GM12878 (cell line): ENCODE measurements around the gene MDN1. TPM values are rescaled to one million over a fixed set of nuclear protein-coding genes. Genes with fewer than 3 reads are reported as not detected.

ENCODE experiments used
- ATAC-seq: fragments of 200-7000 bp; cut with Tn5 transposase; 3 replicates; pipeline ENCODE4 v1.9.1; 2020; ENCODE audit warnings: mild to moderate bottlenecking, moderate library complexity
- BruUV-seq: library from RNA; stranded (reverse); fragments of 400-500 nt; replicated peaks from 2 replicates; lab custom pipeline; 2021; lab: Mats Ljungman, UMichigan
- CTCF ChIA-PET: fragments of 300-600 bp; sonication (Branson Sonifier 250); formaldehyde crosslinking; extraction: SDS; loops from one replicate; lab custom pipeline; 2021; ENCODE audit warnings: inconsistent platforms; lab: Yijun Ruan, JAX
- POLR2A ChIA-PET: fragments of 350-600 bp; formaldehyde crosslinking; extraction: SDS; loops from one replicate; lab custom pipeline; 2021; ENCODE audit warnings: inconsistent platforms; lab: Charles Lee
- RAD21 ChIA-PET: fragments of 300-600 bp; sonication (Branson Sonifier 250); formaldehyde crosslinking; loops from one replicate; lab custom pipeline; 2023; ENCODE audit warnings: antibody characterized with exemption; ENCODE audit not compliant: unreplicated experiment; lab: Charles Lee
- SMC1A ChIA-PET: fragments of 300-600 bp; sonication (Branson Sonifier 250); formaldehyde crosslinking; loops from one replicate; lab custom pipeline; 2023; ENCODE audit not compliant: unreplicated experiment, uncharacterized antibody; lab: Charles Lee
- DNase-seq: peaks from one replicate; pipeline ENCODE4 v3.0.0-alpha.2; 2011; ENCODE audit warnings: low read depth, low spot score
- FAIRE-seq: peaks from 3 replicates; lab custom pipeline; 2011; peaks lifted over from hg19 to GRCh38; lab: Jason Lieb, UNC
- H2AFZ ChIP-seq: 2 replicates; pipeline ENCODE4 v1.6.0; 2011; ENCODE audit warnings: low read depth, low read length, control low read depth; ENCODE audit not compliant: control insufficient read depth
- H3K27ac ChIP-seq: 2 replicates; pipeline ENCODE4 v1.5.1; 2011; ENCODE audit warnings: control low read depth; ENCODE audit not compliant: control insufficient read depth, insufficient read depth
- H3K27me3 ChIP-seq, 2 experiments: replicated peaks in 1 of 2; 2 replicates each; pipeline versions ENCODE4 v1.6.0 to v1.6.1; 2011; ENCODE audit warnings: low read length in 1 of 2; ENCODE audit not compliant: control insufficient read depth in 2 of 2, insufficient read depth in 2 of 2
- H3K36me3 ChIP-seq, 2 experiments: 2 replicates each; pipeline ENCODE4 v1.5.1; 2011; ENCODE audit warnings: low read length in 1 of 2; ENCODE audit not compliant: control insufficient read depth in 2 of 2, insufficient read depth in 2 of 2
- H3K4me1 ChIP-seq: 2 replicates; pipeline ENCODE4 v1.6.1; 2011; ENCODE audit warnings: mild to moderate bottlenecking, low read length, moderate library complexity, mixed read lengths; ENCODE audit not compliant: control insufficient read depth, insufficient read depth
- H3K4me2 ChIP-seq: 2 replicates; pipeline ENCODE4 v1.6.0; 2011; ENCODE audit warnings: control low read depth; ENCODE audit not compliant: control insufficient read depth, insufficient read depth
- H3K4me3 ChIP-seq: fragments of 200-600 bp; sonication (generic); 2 replicates; pipeline ENCODE4 v1.5.1; 2016
- H3K79me2 ChIP-seq: 2 replicates; pipeline ENCODE4 v1.6.0; 2011; ENCODE audit warnings: low read length; ENCODE audit not compliant: control insufficient read depth, insufficient read depth
- H3K9ac ChIP-seq: 2 replicates; pipeline ENCODE4 v1.8.0; 2011; ENCODE audit warnings: low read length, control low read depth, mixed read lengths; ENCODE audit not compliant: control insufficient read depth, insufficient read depth
- H3K9me3 ChIP-seq: replicated peaks from 3 replicates; pipeline ENCODE4 v1.5.1; 2011; ENCODE audit warnings: mild to moderate bottlenecking, low read length; ENCODE audit not compliant: control insufficient read depth, insufficient read depth
- H4K20me1 ChIP-seq: 2 replicates; pipeline ENCODE4 v1.6.0; 2011; ENCODE audit not compliant: control insufficient read depth, insufficient read depth
- BCLAF1 ChIP-seq: fragments of 450-650 bp; IDR thresholded peaks from 2 replicates; pipeline ENCODE4 v1.6.1; 2017; ENCODE audit warnings: antibody characterized with exemption, mild to moderate bottlenecking, moderate library complexity
- CBX5 ChIP-seq: sonication (generic); IDR thresholded peaks from 2 replicates; pipeline ENCODE4 v1.6.1; 2016; ENCODE audit warnings: low read depth, moderate library complexity, mild to moderate bottlenecking, inconsistent platforms
- CHD2 ChIP-seq: IDR thresholded peaks from 2 replicates; pipeline ENCODE4 v1.6.1; 2011; ENCODE audit warnings: low read depth, low read length, improper control_type of control experiment, borderline replicate concordance
- IKZF1 ChIP-seq: fragments of 450-650 bp; conservative IDR thresholded peaks from 2 replicates; pipeline ENCODE4 v1.6.1; 2017; ENCODE audit warnings: antibody characterized with exemption, mild to moderate bottlenecking
- IRF3 ChIP-seq: fragments of 450-650 bp; IDR thresholded peaks from 2 replicates; pipeline ENCODE4 v1.6.1; 2014; ENCODE audit warnings: mild to moderate bottlenecking
- IRF4 ChIP-seq: IDR thresholded peaks from 2 replicates; pipeline ENCODE4 v1.6.1; 2011; ENCODE audit warnings: low read depth, low read length
- LARP7 ChIP-seq: fragments of 450-650 bp; IDR thresholded peaks from 2 replicates; pipeline ENCODE4 v1.6.1; 2017; ENCODE audit warnings: mild to moderate bottlenecking
- MXI1 ChIP-seq: fragments of 150-350 bp; IDR thresholded peaks from 2 replicates; pipeline ENCODE4 v1.6.1; 2011; ENCODE audit warnings: low read depth, mild to moderate bottlenecking, inconsistent platforms, low read length, improper control_type of control experiment
- SIN3A ChIP-seq: IDR thresholded peaks from 2 replicates; pipeline ENCODE4 v1.6.1; 2012; ENCODE audit warnings: low read depth, low read length, improper control_type of control experiment
- SUPT20H ChIP-seq: IDR thresholded peaks from 2 replicates; pipeline ENCODE4 v1.6.1; 2011; ENCODE audit warnings: low read depth, mild to moderate bottlenecking, low read length, moderate library complexity, borderline replicate concordance; ENCODE audit not compliant: control insufficient read depth
- ZSCAN29 ChIP-seq: fragments of 450-650 bp; IDR thresholded peaks from 2 replicates; pipeline ENCODE4 v1.6.1; 2017; ENCODE audit warnings: mild to moderate bottlenecking, moderate library complexity
- ZZZ3 ChIP-seq: IDR thresholded peaks from 2 replicates; pipeline ENCODE4 v1.6.1; 2011; ENCODE audit warnings: low read depth; ENCODE audit not compliant: control insufficient read depth, insufficient read length
- WGBS: methylation state at CpG from one replicate; pipeline ENCODE4 v1.1.6; 2016; ENCODE audit warnings: low lambda C conversion rate; ENCODE audit not compliant: insufficient replicate concordance, insufficient coverage; ENCODE audit errors: missing lambda C conversion rate; 5-methylcytosine and 5-hydroxymethylcytosine counted together
- in situ Hi-C: fragments of 300-500 bp; cut with MboI; formaldehyde crosslinking; loops from 9 replicates; pipeline ENCODE4 v1.14.3; 2018; ENCODE audit warnings: mixed read lengths
- intact Hi-C: fragments of 100-400 bp; cut with micrococcal nuclease; formaldehyde crosslinking; loops from one replicate; pipeline ENCODE4 v1.14.2; 2022; ENCODE audit not compliant: unreplicated experiment
- polyA plus RNA-seq, 11 experiments: library from polyadenylated mRNA; depleted of rRNA in 4 of 11; unstranded in 6 of 11; stranded (reverse) in 5 of 11; fragments of >200 nt; fragmentation: Nextera tagmentation in 4 of 11; fragmentation: Illumina TruSeq in 1 of 11; extraction: Ambion mirVana in 4 of 11; extraction: Trizol in 1 of 11; gene quantifications; 1 replicate in 1 of 11; 2 replicates in 10 of 11; pipeline versions ENCODE4 v1.2.1 to v1.2.3, GENCODE V29; 2011 to 2016; ENCODE audit warnings: inconsistent platforms in 2 of 11, missing spikeins in 2 of 11, low read depth in 1 of 11
- total RNA-seq, 4 experiments: library from RNA; depleted of rRNA in 3 of 4; stranded (reverse); fragments of >200 nt in 3 of 4; fragmentation: Illumina TruSeq in 1 of 4; extraction: Trizol in 1 of 4; gene quantifications; 2 replicates each; pipeline versions ENCODE4 v1.2.1 to v1.2.3, GENCODE V29; 2013 to 2021

MDN1 gene
- total and polyA plus RNA-seq, 10 of the 15 experiments (the other 5 are each of a cell fraction or from before 2014, with no cell fraction given), result 14.3 to 50.1 (median 22.1) TPM

- TF ChIP-seq MXI1, result no peak
- no peak for TF ChIP-seq CHD2
- no peak for TF ChIP-seq ZSCAN29
- no peak for TF ChIP-seq IRF3
- TF ChIP-seq SIN3A, result no peak
- TF ChIP-seq SUPT20H, result no peak
- no peak for TF ChIP-seq BCLAF1
- TF ChIP-seq LARP7, result no peak
- TF ChIP-seq ZZZ3, result no peak
- TF ChIP-seq IRF4, result no peak
- no peak for TF ChIP-seq CBX5
- TF ChIP-seq IKZF1, result no peak
- TF ChIP-seq, all 136 proteins: peak for 0
- RAD21 ChIA-PET, result no interaction called here
- Histone ChIP-seq H3K9ac (no peak overlapping the region), H3K4me2 (no peak overlapping the region), H2AFZ (no peak overlapping the region), H3K4me3 (no peak overlapping the region), H3K36me3 (peaks cover 25 to 43% of the 10 kb centered on the region in 2 experiments), H3K79me2 (no peaks in the 10 kb centered on the region), H3K27me3 (no peaks in the 10 kb centered on the region), H3K27ac (no peak overlapping the region), H3K9me3 (no peaks in the 10 kb centered on the region), H4K20me1 (no peaks in the 10 kb centered on the region), H3K4me1 (no peaks in the 10 kb centered on the region)
- POLR2A ChIA-PET, result no interaction called here
- intact Hi-C loops (no loop called here), in situ Hi-C loops (no loop called here)
- WGBS, result 94% methylated on average over 7 of the region's 7 CpGs
- SMC1A ChIA-PET, result no interaction called here
- no peak for DNase-seq
- ATAC-seq, result no peak
- FAIRE-seq, result no peak
- BruUV-seq, result no TSS peak
- CTCF ChIA-PET, result no interaction called here
Observed at GRCh38 chr6:89680551-89680950, 139.0 kb downstream of the MDN1 start.
